NCI-H1105 treated with DMSO at 0.1 percent for 48 hours (cell line): ENCODE results near the gene NUP205.

Experiments
- DNase-seq: peaks from one replicate; lab custom pipeline; 2025; lab: John Stamatoyannopoulos, UW

Gene NUP205, protein sequence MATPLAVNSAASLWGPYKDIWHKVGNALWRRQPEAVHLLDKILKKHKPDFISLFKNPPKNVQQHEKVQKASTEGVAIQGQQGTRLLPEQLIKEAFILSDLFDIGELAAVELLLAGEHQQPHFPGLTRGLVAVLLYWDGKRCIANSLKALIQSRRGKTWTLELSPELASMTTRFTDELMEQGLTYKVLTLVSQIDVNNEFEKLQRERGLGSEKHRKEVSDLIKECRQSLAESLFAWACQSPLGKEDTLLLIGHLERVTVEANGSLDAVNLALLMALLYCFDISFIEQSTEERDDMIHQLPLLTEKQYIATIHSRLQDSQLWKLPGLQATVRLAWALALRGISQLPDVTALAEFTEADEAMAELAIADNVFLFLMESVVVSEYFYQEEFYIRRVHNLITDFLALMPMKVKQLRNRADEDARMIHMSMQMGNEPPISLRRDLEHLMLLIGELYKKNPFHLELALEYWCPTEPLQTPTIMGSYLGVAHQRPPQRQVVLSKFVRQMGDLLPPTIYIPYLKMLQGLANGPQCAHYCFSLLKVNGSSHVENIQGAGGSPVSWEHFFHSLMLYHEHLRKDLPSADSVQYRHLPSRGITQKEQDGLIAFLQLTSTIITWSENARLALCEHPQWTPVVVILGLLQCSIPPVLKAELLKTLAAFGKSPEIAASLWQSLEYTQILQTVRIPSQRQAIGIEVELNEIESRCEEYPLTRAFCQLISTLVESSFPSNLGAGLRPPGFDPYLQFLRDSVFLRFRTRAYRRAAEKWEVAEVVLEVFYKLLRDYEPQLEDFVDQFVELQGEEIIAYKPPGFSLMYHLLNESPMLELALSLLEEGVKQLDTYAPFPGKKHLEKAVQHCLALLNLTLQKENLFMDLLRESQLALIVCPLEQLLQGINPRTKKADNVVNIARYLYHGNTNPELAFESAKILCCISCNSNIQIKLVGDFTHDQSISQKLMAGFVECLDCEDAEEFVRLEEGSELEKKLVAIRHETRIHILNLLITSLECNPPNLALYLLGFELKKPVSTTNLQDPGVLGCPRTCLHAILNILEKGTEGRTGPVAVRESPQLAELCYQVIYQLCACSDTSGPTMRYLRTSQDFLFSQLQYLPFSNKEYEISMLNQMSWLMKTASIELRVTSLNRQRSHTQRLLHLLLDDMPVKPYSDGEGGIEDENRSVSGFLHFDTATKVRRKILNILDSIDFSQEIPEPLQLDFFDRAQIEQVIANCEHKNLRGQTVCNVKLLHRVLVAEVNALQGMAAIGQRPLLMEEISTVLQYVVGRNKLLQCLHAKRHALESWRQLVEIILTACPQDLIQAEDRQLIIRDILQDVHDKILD (N-terminal part only)

DNA sequence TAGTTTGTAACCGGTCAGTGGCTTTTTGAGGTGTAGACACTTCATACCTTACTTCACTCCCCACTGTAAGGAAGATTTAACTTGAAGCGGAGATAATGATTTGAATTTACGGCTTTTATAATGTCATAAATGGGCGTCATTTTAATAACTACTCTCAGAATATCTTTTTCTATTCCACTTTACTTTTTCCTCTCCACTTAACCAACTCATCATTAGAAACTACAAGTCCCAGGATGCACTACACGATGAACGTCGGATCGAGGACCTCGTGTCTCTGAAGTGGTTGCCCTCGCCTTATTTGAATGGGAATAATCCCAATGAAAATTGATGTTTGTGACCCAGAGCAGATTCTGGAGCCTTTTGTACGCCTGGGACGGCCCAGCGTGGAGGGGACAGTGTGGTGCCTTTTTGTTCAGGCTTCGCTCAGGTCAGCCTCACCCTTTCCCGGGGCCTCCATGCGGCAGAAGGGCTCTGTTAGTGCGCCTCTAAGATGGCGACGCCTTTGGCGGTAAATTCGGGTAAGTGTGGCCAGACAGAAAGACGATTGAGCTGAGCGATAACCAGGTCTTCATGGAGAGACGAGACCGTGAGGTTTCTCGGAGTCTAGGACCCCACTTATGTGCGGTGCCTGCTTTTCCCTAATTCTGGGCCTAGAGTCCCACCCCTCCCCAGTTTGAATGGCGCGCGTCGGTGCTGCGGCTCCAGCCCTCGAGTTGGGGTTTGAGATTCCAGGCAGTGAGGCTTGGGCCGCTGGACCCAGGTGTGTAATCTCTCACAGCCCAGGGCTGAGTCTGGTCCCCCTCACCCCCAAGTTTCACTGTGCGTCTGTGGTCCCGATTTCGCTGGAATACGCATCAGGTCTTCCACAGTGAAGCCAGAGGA lies at the start of gene NUP205:
NUP205 (plus strand) TSS at position 463 of the 882 bp plus-strand sequence; CDS start at position 491, 28 bp downstream.
- peak; percentile 93 for DNase-seq

DNA sequence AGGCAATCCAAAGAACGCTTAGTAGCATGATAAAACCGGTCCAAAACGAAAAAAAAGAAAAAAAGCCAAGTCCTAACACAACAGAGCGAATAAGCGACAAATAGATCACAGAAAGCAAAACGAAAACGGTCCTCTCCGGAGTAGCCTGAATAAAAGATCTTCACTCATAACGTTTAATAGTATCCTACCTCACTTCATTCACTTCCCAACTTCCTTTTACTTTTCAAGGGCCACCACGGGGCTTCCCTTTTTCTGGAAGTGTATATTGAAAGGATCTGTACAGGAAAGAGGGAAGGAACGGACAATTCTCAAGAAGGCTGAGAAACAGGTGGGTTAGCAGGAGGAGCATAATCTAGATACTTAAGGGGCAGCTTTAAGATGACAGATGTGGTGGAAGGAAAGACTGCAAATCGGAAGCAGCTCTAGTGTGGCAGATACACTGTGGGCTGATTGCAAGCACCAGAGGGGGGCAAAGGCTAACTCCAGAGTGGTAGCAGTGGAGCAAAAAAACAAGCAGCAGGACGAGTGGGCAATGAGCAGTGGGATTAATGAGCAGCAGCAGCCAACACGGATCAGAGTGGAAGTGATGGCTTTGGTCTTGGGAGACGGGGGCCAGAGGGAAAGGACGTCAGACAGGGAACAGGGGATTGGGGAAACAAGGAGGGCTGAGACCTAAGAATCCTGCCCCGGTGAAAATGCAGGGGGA lies 48.7 kb upstream of the NUP205 start:
- peak; percentile 29 for DNase-seq

DNA sequence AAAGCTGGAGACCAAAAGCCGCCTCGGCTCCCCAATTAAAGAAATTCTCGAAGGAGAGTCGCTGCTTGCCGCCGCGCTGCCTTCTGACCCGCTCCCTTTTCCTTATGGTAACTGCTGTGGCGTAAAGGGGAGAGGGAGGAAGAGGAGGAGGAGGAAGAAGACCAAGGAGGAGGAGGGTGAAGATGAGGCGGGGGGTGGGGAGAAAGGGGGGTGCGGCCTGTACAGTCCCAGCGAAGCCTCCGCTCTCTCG lies 48.2 kb upstream of the NUP205 start:
- DNase-seq, result no peak

DNA sequence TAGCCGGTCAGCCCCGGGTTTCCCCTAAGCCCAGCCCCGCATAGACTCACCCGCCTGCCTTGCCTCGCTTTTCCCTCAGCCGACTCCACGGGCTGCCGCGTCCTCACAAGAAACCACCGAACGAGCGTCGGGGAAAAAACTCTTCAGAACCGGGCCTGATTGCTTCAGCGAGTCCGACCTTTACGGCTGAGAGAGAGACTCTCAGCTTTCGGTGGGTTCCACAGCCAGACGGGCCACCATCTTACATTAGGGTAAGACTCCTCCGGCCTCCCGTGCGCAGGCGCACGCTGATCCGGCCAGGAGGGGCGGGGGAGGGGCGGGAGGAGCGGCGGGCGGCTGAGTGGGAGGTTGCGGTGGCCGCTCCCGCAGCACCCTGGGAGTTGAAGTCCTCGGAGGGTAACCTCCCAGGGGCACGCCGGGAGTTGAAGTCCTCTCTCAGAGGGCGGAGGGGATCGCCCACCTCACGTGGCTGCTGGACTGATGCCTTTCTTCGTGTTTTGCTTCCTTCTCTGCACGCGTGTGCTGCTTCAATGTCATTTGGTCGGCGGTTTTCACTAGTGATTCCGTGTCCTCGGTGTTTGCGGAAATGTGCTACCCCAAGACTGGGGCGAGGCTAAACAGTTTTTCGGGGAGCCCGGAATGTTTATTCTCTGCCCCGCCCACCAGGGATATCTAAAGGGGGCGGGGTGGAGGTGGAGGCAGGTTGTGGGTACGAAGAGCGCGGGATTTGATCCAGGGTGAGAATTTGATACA lies 47.7 kb upstream of the NUP205 start, which contains the start of gene CNOT4:
CNOT4 (minus strand) TSS at position 264 of the 753 bp plus-strand sequence. CDS start 71,771 bp downstream, outside the sequence.
- peak; percentile 95 for DNase-seq

DNA sequence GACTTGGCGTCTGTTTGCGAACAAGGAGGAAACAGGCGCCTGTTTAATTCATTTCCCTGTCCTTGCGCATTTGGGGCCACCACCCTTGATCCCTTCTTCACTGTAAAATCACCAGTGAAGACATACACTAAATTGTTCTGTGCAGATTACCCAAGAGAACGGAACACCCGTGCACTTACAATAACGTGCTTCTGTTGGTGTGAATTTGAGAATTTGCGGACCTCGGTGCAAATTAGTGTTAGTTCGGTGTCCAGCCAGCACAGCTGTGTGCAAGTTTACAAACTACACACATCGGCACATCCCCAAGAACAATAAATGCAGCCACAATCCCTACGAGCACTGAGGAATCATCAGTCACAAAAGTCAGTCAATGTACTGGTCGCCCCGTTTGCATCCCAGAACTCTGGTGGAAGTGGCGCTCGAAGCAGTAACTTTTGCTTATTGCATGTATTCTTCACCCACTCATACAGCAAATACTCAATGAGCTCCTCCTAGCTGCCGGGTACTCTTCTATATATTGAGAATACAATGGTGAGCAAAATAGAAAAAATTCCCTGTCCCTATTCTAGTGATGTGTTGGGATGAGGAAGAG lies 47.0 kb upstream of the NUP205 start:
- DNase-seq, result no peak

DNA sequence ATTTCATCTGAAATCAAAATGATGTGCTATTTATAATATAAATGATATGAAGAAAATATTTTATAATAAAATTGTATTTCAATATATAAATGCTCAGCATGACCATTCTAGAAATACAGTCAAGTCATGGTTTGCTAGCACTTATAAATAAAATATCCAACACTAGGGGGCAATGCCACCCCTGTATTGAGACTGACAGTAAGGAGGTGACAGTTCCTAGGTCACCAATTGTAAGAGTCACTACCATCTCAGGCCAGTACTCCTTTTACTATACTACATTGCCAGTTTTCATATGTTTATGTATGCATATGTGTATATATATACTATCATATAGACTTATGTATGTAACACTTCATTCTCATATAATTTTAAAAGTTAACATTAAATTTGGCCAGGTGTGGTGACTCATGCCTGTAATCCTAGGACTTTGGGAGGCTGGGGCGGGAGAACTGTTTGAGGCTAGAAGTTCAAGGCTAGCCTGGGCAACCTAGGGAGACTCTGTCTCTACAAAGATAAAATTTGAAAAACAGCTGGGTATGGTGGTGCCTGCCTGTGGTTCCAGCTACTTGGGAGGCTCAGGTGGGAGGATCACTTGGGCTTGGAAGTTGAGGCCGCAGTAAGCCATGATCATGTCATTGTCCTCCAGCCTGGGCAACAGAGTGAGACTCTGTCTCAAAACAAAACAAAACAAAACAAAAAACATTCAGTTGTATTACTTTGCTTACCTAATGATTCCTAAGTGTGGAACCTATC lies 45.4 kb upstream of the NUP205 start:
- DNase-seq, result peak; percentile 65

DNA sequence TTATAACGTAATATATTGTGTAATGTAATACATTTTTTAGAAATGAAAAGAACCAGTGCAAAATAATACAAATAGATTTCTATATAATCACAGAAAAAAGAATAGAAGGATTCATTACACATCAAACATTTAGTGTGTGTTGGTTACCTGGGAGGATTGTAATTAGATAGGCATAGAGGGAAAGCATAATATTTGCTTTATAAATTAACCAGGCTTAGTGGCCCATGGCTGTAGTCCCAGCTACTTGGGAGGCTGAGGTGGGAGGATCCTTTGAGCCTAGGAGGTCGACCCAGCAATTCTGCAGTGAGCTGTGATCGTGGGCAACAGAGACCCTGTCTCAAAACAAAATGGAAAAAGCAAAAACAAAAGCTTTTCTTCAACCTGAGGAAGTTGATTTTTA lies 42.9 kb upstream of the NUP205 start:
- DNase-seq, result no peak

DNA sequence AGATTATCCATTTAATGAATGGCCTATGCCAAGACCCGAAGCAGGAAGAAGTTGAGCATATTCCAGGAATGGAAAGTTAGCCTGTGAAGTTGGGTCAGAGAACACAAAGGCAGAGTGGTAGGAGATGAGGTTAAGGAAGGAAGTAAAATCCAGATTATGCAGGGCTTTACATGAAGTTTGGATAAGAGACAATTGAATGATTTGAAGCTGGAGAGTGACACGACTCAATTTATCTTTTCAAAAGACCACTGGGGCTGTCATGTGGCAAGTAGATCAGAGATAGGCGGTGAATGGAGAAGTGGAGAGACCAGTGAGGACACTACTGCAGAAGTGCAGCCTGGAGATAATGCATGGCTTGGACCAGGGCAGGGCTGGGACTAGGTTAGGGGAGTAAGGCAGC lies 40.7 kb upstream of the NUP205 start:
- no peak for DNase-seq

DNA sequence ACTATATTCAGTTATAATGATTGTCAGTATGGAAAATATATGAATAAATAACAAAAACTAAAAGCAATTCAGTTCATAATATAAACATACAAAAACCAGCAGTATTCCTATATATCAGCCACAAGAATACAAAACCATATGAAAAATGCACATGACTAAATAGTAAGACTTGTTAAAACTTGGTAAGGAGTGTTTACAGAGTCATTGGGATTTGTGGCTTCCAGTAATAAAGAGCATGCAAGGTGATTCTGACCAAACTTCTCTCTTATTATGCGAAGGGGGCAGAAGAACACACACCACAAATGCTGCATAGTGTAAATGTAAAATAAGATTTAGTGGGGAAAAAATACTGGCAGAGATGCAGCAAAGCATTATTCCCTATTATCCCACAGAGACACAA lies 39.0 kb upstream of the NUP205 start:
- no peak for DNase-seq

DNA sequence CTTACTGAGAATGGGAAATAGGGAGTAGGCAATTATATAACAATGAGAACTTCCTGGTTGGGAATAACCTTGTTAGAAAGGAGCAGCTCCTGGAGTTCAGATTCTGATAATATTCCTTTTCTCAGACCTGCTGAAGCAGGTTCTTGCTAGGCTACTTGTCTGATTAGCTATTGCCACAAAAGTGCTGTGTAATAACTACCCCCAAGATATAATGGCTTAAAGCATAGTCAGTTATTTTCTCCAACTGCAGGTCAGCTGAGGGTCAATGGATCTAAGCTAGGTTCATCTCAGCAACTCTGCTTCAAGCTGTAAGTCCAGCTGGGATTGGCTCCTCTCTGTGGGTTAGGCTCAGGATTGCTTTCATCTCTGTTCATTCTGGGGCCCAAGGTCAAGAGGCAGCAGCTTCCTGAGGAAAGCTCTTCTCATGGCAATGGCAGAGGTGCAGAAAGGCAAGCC lies 38.5 kb upstream of the NUP205 start:
- DNase-seq, result no peak

DNA sequence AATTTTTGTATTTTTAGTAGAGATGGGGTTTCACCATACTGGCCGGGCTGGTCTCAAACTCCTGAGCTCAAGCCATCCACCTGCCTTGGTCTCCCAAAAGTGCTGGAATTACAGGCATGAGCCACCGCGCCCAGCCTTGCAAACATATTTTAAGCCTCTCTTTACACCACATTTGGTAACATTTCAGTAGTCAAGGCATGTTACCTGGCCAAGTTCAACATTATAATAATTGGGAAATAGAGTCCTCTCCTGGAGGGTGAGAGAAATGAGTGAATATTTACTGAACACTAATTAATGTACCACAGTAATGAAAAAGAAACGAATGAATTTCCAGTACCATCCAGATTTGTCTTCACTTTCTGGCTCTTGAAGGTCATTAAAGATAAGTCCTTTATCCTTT lies 37.8 kb upstream of the NUP205 start:
- no peak for DNase-seq

DNA sequence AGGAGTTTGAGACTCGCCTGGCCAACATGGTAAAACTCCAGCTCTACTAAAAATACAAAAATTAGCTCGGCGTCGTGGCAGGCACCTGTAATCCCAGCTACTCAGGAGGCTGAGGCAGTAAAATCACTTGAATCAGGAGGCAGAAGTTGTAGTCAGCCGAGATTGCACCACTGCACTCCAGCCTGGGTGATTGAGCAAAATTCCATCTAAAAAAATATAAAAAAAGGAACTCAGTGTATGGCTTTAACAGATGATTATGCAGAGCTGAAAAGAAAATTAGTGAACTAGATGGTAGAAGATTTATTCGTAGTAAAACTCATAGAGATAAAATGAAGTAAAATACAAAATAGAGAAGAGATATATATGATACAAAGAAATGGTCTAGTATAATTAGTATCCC lies 35.2 kb upstream of the NUP205 start:
- DNase-seq, result no peak

DNA sequence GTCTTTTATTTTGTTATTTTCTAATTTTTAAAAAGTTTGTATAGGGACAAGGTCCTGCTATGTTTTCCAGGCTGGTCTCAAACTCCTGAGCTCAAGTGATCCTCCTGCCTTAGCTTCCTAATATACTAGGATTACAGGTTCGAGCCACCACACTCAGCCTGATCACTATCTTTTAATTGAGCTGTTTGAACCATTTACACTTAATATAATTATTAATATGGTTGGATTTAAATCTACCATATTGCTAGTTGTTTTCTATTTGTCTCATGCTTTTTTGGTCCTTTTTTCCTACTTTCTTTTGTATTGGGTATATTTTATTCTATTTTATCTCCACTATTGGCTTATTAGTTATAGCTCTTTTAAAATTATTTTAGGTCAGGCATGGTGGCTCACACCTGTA lies 34.6 kb upstream of the NUP205 start:
- no peak for DNase-seq

DNA sequence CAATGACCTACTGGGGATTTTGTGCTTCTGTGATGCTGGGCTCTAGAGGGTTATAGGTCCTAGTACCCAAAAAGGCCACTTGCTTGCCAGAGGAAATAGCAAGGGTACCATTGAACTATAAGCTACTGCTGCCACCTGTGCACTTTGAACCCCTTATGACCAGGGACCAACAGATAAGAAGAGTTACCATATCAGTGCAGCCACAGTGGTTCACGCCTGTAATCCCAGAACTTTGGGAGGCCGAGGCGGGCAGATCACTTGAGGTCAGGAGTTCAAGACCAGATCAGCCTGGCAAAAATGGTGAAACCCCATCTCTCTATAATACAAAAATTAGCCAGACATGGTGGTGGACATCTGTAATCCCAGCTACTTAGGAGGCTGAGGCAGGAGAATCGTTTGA lies 32.3 kb upstream of the NUP205 start:
- no peak for DNase-seq

DNA sequence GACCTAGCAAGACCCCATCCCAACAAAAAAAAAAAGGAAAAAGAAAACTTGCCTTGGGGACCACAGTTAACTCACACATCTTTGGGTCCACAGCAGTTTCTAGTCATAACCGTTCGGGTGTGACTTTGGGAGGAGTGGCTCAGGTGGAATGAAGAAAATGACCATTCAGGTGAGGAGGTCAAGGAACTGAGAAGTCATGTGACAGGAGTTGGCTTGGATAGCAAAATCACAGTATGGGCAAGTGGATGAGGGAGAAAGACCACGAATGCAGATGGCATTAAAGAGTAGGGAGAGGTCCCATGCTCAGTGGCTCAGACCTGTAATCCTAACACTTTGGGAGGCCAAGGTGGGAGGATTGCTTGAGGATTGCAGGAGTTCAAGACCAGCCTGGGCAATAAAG lies 30.7 kb upstream of the NUP205 start:
- no peak for DNase-seq

DNA sequence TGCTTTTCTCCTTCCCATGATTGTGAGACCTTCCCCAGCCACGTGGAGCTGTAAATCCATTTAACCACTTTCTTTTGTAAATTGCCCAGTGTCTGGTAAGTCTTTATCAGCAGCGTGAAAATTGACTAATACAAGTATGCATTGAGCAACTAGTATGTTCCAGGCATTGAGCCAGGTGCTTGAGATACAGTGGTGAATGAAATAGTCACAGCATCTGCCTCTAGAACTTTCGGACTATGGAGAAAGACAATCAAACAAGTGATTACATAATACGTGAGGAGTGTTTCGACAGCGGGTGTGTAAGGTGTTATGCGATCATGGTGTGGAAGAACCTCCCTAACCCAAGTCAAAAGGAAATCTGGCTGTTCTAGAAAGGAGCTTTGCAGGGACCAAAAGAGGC lies 21.6 kb upstream of the NUP205 start:
- DNase-seq, result no peak

DNA sequence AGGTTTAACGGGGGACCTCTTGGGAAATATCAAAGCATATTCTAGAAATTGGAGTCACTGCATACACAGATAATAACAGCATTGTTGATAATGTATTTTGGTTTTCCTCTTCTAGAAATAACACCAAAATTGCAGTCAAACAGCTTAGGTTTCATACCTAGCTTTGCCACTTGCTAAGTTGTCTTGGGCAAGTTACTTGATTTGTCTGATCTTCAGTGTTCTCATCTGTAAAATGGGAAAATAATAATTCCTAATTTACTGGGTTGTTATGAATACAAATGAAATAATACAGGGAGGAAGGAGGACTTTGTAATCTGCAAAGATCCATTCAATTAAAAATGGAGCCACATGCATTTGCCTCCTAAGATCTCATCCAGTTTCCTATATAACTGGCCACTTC lies 20.3 kb upstream of the NUP205 start:
- no peak for DNase-seq

DNA sequence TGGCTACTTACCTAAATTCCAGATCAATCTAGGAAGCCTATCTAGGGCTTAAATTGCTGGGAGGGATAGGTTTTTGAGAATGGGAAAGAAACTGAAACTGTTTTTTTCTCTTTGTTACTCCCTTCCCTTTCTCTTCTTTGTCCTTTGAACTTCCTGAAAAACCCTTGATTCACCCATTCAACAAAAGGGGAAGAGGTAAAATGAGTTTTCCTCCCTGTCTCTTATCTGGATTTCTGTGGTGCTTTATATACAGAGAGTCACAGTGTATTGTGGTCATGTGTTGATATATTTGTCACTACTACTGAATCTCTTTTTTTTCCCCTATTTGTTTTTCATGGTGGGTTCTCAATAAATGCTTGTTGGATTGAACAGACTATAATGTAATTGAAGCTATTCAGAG lies 19.8 kb upstream of the NUP205 start:
- DNase-seq, result no peak

DNA sequence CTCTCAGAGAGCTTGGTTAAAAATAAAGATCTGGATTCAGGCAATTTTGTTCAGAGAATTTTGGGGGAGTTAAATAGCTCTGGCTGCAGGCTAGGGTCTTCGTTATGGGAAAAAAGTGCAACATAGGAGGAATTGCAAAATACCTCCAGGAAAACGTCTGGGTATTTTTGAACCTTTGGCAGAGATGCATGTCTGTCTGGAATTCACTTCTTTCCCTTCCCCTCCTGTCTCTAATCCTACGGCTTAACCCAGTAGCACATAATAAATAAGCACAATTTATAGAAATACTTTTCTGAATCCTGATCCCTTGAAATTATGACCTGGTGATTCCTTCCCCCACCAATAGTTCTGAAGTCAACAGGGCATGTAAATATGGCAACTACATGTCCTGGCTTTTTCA lies 19.3 kb upstream of the NUP205 start:
- DNase-seq, result no peak
